A549 (cell line): ENCODE results near the gene FSHR.

Experiments
- CTCF ChIP-seq: fragments of >200 bp; sonication (Bioruptor Twin); formaldehyde crosslinking; IDR thresholded peaks from 3 replicates; pipeline ENCODE4 v1.5.1; 2016
- ELK1 ChIP-seq: fragments of 150-350 bp; IDR thresholded peaks from 2 replicates; pipeline ENCODE4 v1.6.1; 2014; ENCODE audit warnings: low read depth, mild to moderate bottlenecking, low read length
- FOXS1 ChIP-seq: fragments of 250-450 bp; sonication (Bioruptor Pico); IDR thresholded peaks from 2 replicates; pipeline ENCODE4 v1.5.0; 2020; ENCODE audit warnings: mild to moderate bottlenecking, moderate library complexity
- RAD21 ChIP-seq, 2 experiments: fragments of >200 bp in 1 of 2; sonication (Bioruptor Twin) in 1 of 2; formaldehyde crosslinking in 1 of 2; IDR thresholded peaks in 1 of 2; conservative IDR thresholded peaks in 1 of 2; 2 replicates in 1 of 2; 3 replicates in 1 of 2; pipeline ENCODE4 v1.6.1; 2012 to 2018; ENCODE audit warnings: inconsistent platforms in 1 of 2
- RARB ChIP-seq: fragments of 250-450 bp; sonication (Bioruptor Pico); IDR thresholded peaks from 2 replicates; pipeline ENCODE4 v1.8.0; 2021; ENCODE audit warnings: mild to moderate bottlenecking, moderate library complexity
- RFX5 ChIP-seq: fragments of 450-650 bp; IDR thresholded peaks from 2 replicates; pipeline ENCODE4 v1.7.1; 2014; ENCODE audit warnings: antibody characterized with exemption, mild to moderate bottlenecking, moderate library complexity

GRCh38 chr2:48940606-48941005 lies 213.7 kb downstream of the FSHR start:
- TF ChIP-seq RFX5, result no peak
- TF ChIP-seq RARB (CRISPR knock-in tag), result no peak
- TF ChIP-seq RAD21 (conservative IDR thresholded peaks at IDR 0.05 in 1 of 2, IDR thresholded peaks at IDR 0.05 in 1 of 2), result no peak
- no peak for TF ChIP-seq FOXS1 (CRISPR knock-in tag)
- no peak for TF ChIP-seq ELK1
- TF ChIP-seq CTCF, result no peak
